Measurements from ENCODE around the gene PAIP1.
"Not testable (repeated sequence)": the region's sequence is repeated elsewhere in the genome, so short reads cannot be mapped to it uniquely, and the experiment has no call there.

Gene PAIP1

DNA sequence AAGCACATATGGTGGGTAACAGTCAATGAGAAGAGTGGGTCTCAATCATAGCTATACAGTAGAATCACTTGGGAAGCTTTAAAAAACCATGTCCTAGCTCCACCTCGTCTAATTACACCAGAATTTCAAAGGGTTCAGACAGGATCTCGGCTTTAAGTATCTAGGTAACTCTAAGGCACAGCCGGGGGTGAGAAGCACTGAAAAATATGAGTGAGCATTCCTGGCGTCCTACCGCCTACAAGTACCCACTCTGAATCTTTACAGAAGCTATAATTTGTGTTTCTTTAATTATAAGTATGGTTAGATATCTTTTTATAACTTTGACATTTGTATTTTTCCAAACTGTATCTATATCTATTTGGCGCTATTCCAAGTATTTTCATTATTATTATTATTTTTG is 16.1 kb downstream of the PAIP1 start:
- intact Hi-C loops (cut with DNase I): no loop called here
- peak in 20 of 42 donors; percentile 11 to 72 (median 34) for DNase-seq

DNA sequence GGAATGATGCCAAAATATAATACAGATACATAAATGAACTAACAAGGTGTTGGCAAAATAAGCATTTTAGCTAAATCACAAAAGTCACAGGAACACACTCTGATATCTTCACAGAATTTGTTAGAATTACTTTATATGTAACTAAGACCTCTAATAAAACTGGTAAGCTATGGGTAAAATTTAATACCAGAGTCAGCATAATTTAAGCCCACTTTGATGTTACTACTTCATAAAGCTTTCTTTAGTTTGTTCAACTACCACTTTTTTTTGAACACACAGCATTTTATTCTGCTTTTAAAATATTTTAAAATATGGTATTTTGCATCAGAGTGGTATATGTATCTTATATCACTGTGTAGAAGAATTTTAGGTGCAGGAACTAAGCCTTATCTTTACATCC is 19.9 kb downstream of the PAIP1 start:
- intact Hi-C loops (cut with DNase I): no loop called here
- no peak for DNase-seq

DNA sequence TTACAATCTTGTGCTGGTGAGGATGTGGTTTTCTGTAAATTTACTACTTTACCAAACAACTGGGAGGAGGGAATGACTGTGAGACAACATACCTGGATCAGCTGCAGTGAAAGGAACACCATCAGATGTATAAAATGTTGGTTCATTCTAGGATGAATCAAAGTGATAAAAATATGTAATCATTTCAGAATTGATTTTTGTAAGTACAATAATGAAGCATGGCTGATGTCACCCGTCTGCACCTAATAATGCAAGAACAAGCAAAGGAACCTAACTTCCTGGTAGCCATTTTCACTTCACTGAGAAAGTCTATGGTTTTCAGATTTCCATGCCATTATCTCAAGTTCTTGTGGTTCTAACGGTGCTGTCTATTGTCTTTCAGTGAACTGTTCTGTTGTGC is 23.2 kb downstream of the PAIP1 start:
- DNase-seq: no peak
- intact Hi-C loops (cut with DNase I): no loop called here

DNA sequence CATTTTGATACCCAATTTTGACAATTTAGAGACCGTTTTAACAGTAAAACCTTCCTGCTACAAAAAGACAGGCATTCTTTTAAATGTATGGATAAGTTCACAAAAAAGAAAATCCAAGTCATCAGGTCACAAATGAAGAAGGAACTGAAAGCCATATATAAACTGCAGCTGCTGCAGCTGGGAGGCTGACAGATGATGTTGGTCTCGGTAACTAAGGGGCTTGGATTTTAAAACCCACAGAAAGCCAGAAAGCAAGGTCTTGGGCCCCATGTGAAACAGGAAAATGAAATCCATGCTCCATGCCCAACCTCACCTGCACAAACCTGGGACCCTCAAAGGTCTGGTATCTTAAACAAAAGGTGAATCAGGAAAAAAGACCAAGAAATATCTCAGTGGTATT is 26.2 kb downstream of the PAIP1 start:
- DNase-seq: no peak
- intact Hi-C loops (cut with DNase I): no loop called here

DNA sequence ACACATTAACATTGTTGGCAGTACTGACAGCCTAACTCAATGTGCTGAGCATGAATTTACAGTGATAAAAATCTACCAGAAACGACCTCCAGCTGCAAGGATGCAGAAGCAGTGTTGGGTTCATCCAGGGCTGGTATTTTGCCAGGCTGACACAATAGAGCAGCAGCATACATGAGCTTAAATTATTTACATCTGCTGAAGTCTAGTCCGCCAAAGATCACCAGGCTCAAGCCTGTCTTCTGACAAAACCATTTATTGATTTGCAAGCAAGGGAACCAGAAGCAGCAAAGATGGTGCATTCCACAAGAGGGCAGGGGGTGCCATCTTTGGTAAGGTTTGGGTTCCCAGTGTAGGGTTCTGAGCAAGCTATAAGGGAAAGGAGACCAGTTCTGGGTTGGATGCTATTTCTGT is 33.2 kb downstream of the PAIP1 start:
- intact Hi-C loops (cut with DNase I): no loop called here
- no peak for DNase-seq

DNA sequence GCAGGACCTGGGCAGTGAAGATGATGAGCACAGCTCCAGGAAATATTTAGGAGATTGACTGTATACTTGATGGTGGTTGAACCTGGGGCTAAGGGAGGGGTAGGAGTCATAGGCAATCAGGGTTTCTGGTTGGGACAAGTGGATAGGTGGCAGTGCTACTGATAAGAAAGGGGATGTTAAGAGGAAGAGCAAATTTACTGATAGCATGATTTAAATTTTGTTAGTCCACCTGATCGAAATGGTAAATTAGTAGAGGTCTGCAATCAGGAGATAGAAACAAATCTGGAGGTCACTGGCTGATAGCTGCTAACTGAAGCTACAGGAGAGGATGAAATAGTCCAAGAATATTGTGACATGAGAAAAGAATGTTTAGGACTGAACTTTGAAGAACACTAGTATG is 36.3 kb downstream of the PAIP1 start:
- no peak for DNase-seq
- intact Hi-C loops (cut with DNase I): no loop called here

DNA sequence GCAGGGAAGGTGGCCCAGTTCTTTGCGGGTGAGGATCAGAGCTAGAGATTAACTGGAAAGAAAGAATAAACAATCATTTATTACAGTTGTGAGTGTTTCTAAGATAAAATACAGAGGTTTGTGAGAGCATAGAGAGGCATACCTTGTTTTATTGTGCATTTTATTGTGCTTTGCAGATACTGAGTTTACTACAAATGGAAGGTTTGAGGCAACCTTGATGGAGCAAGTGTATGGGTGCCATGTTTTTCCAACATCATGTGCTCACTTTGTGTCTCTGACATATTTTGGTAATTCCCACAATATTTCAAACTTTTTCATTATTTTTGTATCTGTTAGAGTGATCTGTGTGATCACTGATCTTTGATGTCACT is 41.2 kb downstream of the PAIP1 start:
- DNase-seq: peak in 2 of 42 donors; percentile 1 to 4
- intact Hi-C loops (cut with DNase I): no loop called here

DNA sequence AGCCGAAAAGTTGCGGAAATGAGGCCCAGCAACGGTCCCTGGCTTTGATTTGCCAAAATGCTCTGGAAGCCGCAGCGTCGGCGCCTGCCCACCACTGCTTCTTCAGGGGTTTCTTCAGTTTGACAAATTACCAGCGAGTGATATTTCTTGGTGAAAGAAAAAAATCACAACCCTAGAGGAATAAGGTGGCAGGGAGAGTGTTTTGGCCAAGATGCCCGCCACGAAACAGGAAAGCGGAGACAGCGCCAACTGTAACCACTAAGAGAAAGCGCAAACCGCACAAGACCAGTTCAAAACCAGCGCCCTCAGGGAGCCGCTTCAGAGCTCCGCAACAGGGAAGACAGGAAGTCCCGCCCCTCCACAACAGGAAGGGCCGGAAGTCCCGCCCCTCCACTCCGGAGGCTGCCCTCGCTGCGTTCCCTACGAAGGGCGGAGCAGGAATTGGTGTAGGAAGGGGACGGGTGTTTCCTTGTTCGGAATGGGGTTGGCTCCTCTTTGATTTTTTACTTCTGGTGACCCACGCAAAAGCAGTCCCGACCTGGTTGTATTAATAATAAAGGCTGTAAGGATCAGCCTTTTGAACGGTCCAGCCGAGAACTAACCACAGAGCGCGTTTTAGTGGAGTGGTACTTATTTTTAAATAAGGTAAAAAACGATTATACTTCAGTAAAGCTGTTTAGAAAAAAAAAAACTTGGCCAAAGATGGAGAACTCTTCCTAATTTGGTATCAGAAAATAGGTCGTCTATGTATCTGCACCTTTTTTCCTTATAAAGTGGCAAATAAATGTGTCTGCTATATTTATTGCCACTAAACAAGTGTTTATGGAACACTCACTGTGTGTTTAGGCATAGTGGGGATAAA is 41.8 kb downstream of the PAIP1 start, which contains the start of gene C5orf34:
Gene C5orf34 (minus strand): TSS at position 333 of the 862 bp plus-strand sequence. CDS start 5,809 bp downstream, outside the sequence.
- intact Hi-C loops (cut with DNase I): no loop called here
- peak; percentile 89 to 98 (median 96) for DNase-seq

DNA sequence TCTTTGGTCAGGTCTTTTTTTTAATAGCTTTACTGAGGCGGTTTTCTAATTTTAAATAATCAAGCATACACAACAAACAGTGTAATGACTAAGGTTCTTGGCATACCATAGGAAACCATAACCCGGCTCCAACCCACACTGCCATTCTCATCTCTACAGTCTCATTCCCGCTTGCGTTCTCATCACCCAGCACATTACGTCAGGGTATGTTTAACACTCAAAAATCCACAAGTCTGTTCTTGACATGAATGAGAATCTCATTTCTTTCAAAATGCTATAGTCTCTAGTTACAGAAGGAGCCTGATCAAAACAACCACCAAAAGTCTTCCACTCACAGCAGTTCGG is 42.4 kb downstream of the PAIP1 start:
- intact Hi-C loops (cut with DNase I): no loop called here
- peak in 6 of 42 donors; percentile 1 to 32 (median 12) for DNase-seq

DNA sequence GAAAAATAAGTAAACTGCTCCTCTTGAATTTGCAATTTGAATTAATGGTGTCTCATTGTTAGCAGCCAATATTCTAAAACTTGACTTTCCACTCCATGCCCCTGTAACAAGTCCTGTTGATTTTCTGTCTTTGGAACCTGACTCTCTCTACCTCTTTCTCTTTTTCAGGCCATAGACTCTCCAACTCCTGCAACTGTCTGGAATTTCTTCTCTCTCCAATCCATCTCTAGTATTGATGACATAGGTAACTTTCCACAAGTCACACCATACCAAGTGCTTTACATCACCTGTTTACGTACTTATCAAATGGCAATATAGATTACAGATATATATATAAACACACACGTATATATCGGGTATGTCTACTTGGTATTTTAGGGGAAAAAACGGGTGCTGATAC is 42.9 kb downstream of the PAIP1 start:
- intact Hi-C loops (cut with DNase I): no loop called here
- no peak for DNase-seq

DNA sequence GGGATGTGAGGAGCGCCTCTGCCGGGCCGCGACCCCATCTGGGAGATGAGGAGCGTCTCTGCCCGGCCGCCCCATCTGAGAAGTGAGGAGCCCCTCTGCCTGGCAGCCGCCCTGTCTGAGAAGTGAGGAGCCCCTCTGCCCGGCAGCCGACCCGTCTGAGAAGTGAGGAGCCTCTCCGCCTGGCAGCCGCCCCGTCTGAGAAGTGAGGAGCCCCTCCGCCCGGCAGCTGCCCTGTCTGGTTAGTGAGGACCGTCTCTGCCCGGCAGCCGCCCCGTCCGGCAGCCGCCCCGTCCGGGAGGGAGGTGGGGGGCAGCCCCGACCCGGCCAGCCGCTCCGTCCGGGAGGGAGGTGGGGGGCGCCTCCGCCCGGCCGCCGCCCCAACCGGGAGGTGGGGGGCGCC is 45.8 kb downstream of the PAIP1 start:
- DNase-seq; intact Hi-C loops (cut with DNase I): not testable (repeated sequence)

DNA sequence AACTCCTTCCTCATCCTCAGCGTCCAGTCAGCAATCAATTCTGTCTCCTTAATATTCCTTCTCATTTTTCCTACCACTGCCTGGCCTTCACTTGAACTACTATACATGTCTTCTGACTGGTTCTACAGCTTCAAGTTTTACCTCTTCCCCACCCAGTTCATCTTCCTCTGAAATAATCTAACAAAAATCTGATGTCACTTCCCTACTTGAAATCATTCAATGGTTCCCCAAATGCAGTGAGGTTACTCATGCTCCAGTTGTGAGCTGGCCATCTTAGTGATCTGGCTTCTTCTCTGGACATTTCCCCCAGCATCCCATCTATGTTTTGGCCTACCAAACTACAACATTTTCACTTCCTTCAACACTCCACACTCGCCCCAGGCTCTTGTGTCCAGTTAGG is 58.3 kb downstream of the PAIP1 start:
- intact Hi-C loops (cut with DNase I): no loop called here

DNA sequence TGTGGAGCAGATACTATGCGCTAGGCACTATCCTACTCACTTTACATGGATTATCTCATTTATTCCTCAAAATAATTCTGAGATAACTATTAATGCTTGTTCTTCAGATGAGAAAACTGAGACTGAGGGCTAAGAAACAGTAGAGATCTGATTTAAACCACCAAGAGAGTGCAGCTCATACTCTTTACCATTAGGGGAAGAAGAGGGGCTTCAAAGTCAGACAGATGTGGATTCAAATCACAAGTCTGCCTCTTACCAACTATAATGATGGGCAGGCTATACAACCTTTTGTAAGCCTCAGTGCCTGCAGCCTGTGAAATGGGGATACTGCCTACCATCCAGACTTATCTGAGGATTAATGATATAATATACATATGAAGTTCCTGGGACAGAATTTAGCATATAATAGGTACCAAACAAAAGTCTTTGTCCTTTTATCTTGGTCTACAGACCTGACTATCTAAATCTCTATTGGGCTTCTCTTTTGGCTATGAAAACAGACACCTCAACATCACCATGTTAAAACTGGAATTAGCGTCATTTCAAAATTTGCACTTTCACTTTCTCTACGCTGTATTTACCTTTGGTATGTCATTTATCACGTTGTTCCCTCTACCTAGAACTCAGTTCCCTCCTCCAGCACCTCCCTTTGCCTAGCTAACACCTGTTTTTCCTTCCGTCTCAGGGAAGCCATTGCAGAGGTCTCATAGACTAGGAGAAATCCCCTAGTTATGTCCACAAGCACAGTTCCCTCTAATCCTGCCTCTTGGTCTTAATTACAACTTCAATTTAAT is 59.4 kb downstream of the PAIP1 start:
- intact Hi-C loops (cut with DNase I): no loop called here
- DNase-seq: no peak

More for the DNA sequence above, 58.3 kb downstream of the PAIP1 start:
- DNase-seq: no peak

DNA sequence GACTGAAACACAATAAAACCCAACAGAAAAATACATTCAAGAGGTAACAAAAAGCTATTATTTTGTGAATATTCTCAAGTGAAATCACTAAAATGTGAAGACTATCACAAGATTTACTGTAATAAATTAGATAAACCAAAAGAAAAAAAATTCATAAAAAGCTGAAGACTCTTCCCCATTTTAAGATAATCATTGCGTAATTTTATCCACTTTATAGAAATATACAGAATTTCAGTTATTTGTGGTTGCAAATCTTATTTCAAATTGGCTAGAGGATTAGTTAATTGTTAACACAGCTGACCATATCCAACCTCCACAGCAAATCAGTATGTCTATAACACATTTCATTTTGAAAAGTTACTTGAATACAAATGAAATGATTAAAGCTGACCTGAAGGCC is 65.6 kb downstream of the PAIP1 start:
- DNase-seq: no peak
- intact Hi-C loops (cut with DNase I): no loop called here

DNA sequence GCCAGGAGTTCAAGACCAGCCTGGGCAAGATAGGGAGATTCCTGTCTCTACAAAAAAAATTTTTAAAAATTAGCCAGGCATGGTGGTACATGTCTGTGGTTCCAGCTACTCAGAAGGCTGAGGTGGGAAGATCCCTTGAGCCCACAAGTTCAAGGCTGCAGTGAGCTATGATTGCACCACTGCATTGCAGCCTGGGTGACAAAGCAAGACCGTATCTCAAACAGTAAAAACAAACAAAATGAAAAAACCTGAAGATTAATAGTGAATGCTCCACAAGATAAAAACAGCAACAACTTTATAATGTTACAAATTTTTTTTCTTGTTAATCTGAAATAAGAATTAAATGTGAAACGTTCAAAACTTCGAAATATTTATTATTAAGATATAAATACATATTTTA is 70.5 kb downstream of the PAIP1 start:
- no peak for DNase-seq
- intact Hi-C loops (cut with DNase I): loop anchor here (10.0 kb wide), 1 partner anchor 172 kb away; the partner anchor contains the start of gene HMGCS1

DNA sequence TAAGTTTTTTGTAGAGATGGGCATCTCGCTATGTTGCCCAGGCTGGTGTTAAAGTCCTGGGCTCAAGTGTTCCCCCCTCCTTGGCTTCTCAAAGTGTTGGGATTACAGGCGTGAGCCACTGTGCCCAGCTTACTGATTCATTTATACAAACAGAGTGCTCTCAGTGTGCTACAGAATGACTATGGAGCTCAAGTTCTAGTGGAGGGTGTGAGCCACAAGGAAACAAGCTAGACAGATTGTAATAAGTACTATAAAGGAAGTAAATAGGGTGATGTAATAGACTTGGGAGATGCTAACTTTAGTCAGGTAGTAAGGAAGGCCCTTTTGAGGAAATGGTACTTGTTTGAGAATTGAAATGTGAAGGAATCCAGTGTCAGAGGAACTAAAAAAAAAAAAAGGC is 71.5 kb downstream of the PAIP1 start:
- no peak for DNase-seq
- intact Hi-C loops (cut with DNase I): loop anchor here (10.0 kb wide), 1 partner anchor 171 kb away; the partner anchor contains the start of gene HMGCS1

DNA sequence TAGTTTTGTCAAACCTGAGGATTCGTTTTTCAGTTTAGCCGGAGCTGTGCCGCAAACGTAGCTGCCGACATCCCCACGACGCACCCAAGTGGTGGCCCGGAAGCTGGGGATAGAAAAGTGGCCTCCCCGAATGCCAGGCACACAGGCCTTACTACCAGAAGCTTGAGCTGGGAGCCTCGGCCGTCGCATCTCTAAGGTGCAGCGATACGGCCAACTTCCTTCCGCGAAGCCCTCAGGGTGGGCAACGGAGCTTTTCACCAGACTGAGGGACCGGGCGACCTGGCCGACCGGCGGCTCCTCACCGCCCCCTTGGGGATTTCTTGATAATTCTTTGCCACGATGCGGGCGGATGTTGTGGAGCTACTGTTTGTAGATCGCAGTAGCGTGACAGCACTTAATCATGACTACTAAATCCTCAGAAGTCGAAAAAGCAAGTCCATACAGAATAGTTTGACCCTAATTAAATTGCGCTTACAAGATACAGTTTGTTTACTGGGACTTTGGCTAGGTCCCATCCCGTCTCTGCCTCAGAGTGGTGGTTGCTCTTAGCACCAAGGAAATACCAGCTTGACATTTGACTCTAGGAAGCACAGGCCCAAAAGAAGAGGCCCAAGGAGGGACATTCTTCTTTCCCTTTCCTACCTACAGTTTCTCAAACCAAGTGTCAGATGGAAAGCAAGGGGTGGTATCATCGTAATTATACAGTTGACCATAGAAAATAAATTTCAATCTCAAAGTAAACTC is 72.6 kb downstream of the PAIP1 start:
- peak; percentile 67 to 93 (median 84) for DNase-seq
- intact Hi-C loops (cut with DNase I): loop anchor here (5.0 to 10.0 kb wide), 2 partner anchors 73 to 169 kb away; partner anchors contain the start of genes HMGCS1 and PAIP1

DNA sequence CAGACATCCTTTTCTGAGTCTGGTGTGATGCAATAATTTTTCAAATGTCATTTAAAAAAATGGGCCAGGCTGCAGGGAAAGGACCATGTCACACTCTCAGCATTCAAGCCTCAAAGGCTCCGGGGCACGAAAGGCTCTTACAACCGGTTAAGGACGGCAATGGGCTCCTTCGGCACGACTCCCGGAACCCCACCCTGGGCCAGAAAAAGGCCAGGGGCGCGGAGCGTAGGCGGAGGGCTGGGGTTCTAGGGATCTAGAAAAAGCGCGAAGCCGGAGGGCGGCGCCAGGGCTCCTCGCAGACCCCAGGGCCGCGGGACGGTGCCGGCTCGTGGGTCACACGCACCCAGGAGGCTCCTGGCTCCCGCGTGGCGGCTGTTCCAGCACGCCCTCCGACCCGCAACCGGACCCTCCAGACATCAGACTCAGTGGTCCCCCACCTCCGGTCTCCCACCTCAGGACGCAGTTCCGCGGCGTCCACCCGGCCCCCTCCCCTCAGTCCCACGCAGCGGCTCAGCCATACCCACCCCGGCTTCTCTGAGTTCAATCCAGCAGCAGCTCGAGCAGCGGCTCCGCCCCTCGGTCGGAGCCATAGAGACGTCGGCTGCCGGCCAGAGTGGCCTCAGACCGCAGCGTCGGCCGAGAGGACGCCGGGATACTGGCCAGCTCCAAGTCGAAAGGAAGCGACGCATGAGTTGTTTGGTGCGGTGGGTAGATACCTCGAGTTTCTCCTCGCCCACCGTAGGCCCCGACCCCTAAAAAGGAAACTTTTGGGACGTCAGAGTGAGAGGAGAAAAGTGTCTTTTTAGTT is 73.4 kb downstream of the PAIP1 start, which contains the start of gene TMEM267:
Gene TMEM267 (minus strand): TSS at position 568 of the 808 bp plus-strand sequence. CDS start 29,896 bp downstream, outside the sequence.
- intact Hi-C loops (cut with DNase I): loop anchor here (5.0 to 10.0 kb wide), 2 partner anchors 74 to 169 kb away; partner anchors contain the start of genes HMGCS1 and PAIP1

More for the DNA sequence above, 73.4 kb downstream of the PAIP1 start, which contains the start of gene TMEM267:
- peak; percentile 79 to 97 (median 92) for DNase-seq
